SK-N-SH (cell line): Measurements from ENCODE around the gene GJB3. TPM values are rescaled to one million over a fixed set of nuclear protein-coding genes. Genes with fewer than 3 reads are reported as not detected.

Experiments used
- CTCF ChIA-PET: fragments of 300-600, 350-600 bp; formaldehyde crosslinking; extraction: SDS; loops from one replicate; lab custom pipeline; 2021; lab: Yijun Ruan, JAX
- POLR2A ChIA-PET: fragments of 350-600 bp; sonication (Branson Sonifier 250); formaldehyde crosslinking; extraction: SDS; loops from one replicate; lab custom pipeline; 2020; ENCODE audit warnings: antibody characterized with exemption, inconsistent platforms; lab: Yijun Ruan, JAX
- DNase-seq: peaks from one replicate; pipeline ENCODE4 v3.0.0; 2012
- H2AFZ ChIP-seq: fragments of 200-600 bp; sonication (generic); 2 replicates; pipeline ENCODE4 v1.8.1; 2016; ENCODE audit warnings: antibody characterized with exemption, mild to moderate bottlenecking, low read depth
- H3F3A ChIP-seq: fragments of 200-600 bp; sonication (generic); replicated peaks from 2 replicates; pipeline ENCODE3; 2016; ENCODE audit warnings: antibody characterized with exemption, mild to moderate bottlenecking; ENCODE audit not compliant: insufficient read depth
- H3K27ac ChIP-seq, 2 experiments: fragments of 200-500 bp in 1 of 2; fragments of 200-600 bp in 1 of 2; sonication (Bioruptor generic) in 1 of 2; sonication (generic), shearing (Covaris generic) in 1 of 2; 2 replicates each; pipeline versions ENCODE4 v1.5.1 to v1.6.1; 2014 to 2016; ENCODE audit warnings: low read depth in 2 of 2, inconsistent platforms in 1 of 2, low read length in 1 of 2, mild to moderate bottlenecking in 1 of 2, mixed read lengths in 1 of 2
- H3K27me3 ChIP-seq: fragments of 200-600 bp; sonication (generic), shearing (Covaris generic); 2 replicates; pipeline ENCODE4 v1.6.1; 2016; ENCODE audit warnings: mixed run types; ENCODE audit not compliant: insufficient read depth
- H3K36me3 ChIP-seq, 2 experiments: fragments of 200-500 bp in 1 of 2; fragments of 200-600 bp in 1 of 2; sonication (Bioruptor generic) in 1 of 2; sonication (generic) in 1 of 2; replicated peaks in 1 of 2; 2 replicates each; pipeline versions ENCODE3 to v1.5.1; 2014 to 2016; ENCODE audit warnings: low read length in 1 of 2, mild to moderate bottlenecking in 1 of 2; ENCODE audit not compliant: insufficient read depth in 2 of 2, control insufficient read depth in 1 of 2
- H3K4me1 ChIP-seq, 2 experiments: fragments of 200-500 bp in 1 of 2; fragments of 200-600 bp in 1 of 2; sonication (Bioruptor generic) in 1 of 2; sonication (generic), shearing (Covaris generic) in 1 of 2; 2 replicates each; pipeline versions ENCODE4 v1.5.1 to v1.6.1; 2014 to 2016; ENCODE audit warnings: low read depth in 1 of 2, low read length in 1 of 2, mixed run types in 1 of 2; ENCODE audit not compliant: insufficient read depth in 2 of 2, control insufficient read depth in 1 of 2
- H3K4me2 ChIP-seq: fragments of 200-600 bp; sonication (generic), shearing (Covaris generic); 2 replicates; pipeline ENCODE4 v1.6.1; 2017; ENCODE audit warnings: mixed run types
- H3K4me3 ChIP-seq, 2 experiments: fragments of 200-500 bp in 1 of 2; fragments of 200-600 bp in 1 of 2; sonication (Bioruptor generic) in 1 of 2; sonication (generic), shearing (Covaris generic) in 1 of 2; 2 replicates each; pipeline versions ENCODE4 v1.5.1 to v1.8.1; 2014 to 2016; ENCODE audit warnings: low read depth in 2 of 2, inconsistent platforms in 1 of 2, low read length in 1 of 2, mild to moderate bottlenecking in 1 of 2, mixed read lengths in 1 of 2, moderate library complexity in 1 of 2
- H3K79me2 ChIP-seq: fragments of 200-600 bp; sonication (generic); 2 replicates; pipeline ENCODE4 v1.8.1; 2017; ENCODE audit warnings: mild to moderate bottlenecking; ENCODE audit not compliant: insufficient read depth
- H3K9ac ChIP-seq: fragments of 200-600 bp; sonication (generic); 2 replicates; pipeline ENCODE4 v1.6.1; 2017; ENCODE audit warnings: mixed run types
- H3K9me2 ChIP-seq: fragments of 200-600 bp; sonication (generic); 2 replicates; pipeline ENCODE4 v1.6.1; 2017; ENCODE audit warnings: mixed run types
- H3K9me3 ChIP-seq: fragments of 200-600 bp; sonication (generic); 2 replicates; pipeline ENCODE4 v1.6.1; 2017; ENCODE audit warnings: mixed run types, mild to moderate bottlenecking, moderate library complexity
- H4K20me1 ChIP-seq: fragments of 200-600 bp; sonication (generic); 2 replicates; pipeline ENCODE4 v1.6.1; 2017; ENCODE audit warnings: mild to moderate bottlenecking, mixed run types; ENCODE audit not compliant: insufficient read depth
- CHD2 ChIP-seq: fragments of 150-350 bp; IDR thresholded peaks from 2 replicates; pipeline ENCODE4 v1.6.1; 2018; ENCODE audit warnings: low read length; ENCODE audit not compliant: partially characterized antibody
- CTCF ChIP-seq: fragments of 200-600 bp; sonication (generic); IDR thresholded peaks from 2 replicates; pipeline ENCODE4 v1.6.1; 2017; ENCODE audit warnings: antibody characterized with exemption, mild to moderate bottlenecking, moderate library complexity
- EP300 ChIP-seq, 2 experiments: IDR thresholded peaks; 2 replicates each; pipeline versions ENCODE4 v1.4.0 to v1.6.1; 2012; ENCODE audit warnings: borderline replicate concordance in 1 of 2, low read depth in 1 of 2, low read length in 1 of 2
- FOSL2 ChIP-seq: IDR thresholded peaks from 2 replicates; pipeline ENCODE4 v1.4.0; 2012; ENCODE audit warnings: low read depth, mild to moderate bottlenecking, moderate library complexity, borderline replicate concordance
- FOXJ3 ChIP-seq: sonication (generic); formaldehyde crosslinking; IDR thresholded peaks from 2 replicates; pipeline ENCODE4 v1.5.1; 2020; ENCODE audit warnings: mild to moderate bottlenecking, missing genetic modification reagents
- FOXM1 ChIP-seq: IDR thresholded peaks from 2 replicates; pipeline ENCODE4 v1.4.0; 2012; ENCODE audit warnings: low read depth, mild to moderate bottlenecking
- MEF2A ChIP-seq: IDR thresholded peaks from 2 replicates; pipeline ENCODE4 v1.4.0; 2012; ENCODE audit warnings: low read depth, borderline replicate concordance
- MXI1 ChIP-seq: IDR thresholded peaks from 2 replicates; pipeline ENCODE4 v1.6.1; 2012; ENCODE audit warnings: mild to moderate bottlenecking, low read depth, low read length, improper control_type of control experiment
- RAD21 ChIP-seq: IDR thresholded peaks from 2 replicates; pipeline ENCODE4 v1.6.1; 2012; ENCODE audit warnings: mild to moderate bottlenecking, low read length
- RFX5 ChIP-seq: IDR thresholded peaks from 2 replicates; pipeline ENCODE4 v1.6.1; 2012; ENCODE audit warnings: mild to moderate bottlenecking, improper control_type of control experiment, low read length
- RXRA ChIP-seq: IDR thresholded peaks from 2 replicates; pipeline ENCODE4 v1.4.0; 2012; ENCODE audit warnings: low read depth, mild to moderate bottlenecking, borderline replicate concordance
- SIN3A ChIP-seq: IDR thresholded peaks from 2 replicates; pipeline ENCODE4 v1.6.1; 2012; ENCODE audit warnings: low read depth, mild to moderate bottlenecking, low read length, moderate library complexity, borderline replicate concordance
- SMC3 ChIP-seq: IDR thresholded peaks from 2 replicates; pipeline ENCODE4 v1.6.1; 2012; ENCODE audit warnings: low read depth, low read length, improper control_type of control experiment
- TAF1 ChIP-seq: IDR thresholded peaks from 2 replicates; pipeline ENCODE4 v1.6.1; 2012; ENCODE audit warnings: low read depth, mild to moderate bottlenecking, low read length, moderate library complexity, borderline replicate concordance
- TCF12 ChIP-seq: IDR thresholded peaks from 2 replicates; pipeline ENCODE4 v1.4.0; 2012
- YY1 ChIP-seq: IDR thresholded peaks from 2 replicates; pipeline ENCODE4 v1.4.0; 2012; ENCODE audit warnings: low read depth, mild to moderate bottlenecking
- WGBS: methylation state at CpG from one replicate; pipeline ENCODE4 v1.1.6; 2017; ENCODE audit warnings: low lambda C conversion rate; 5-methylcytosine and 5-hydroxymethylcytosine counted together
- polyA plus RNA-seq, 3 experiments: library from polyadenylated mRNA; depleted of rRNA; stranded (reverse); fragments of >200 nt; gene quantifications; 2 replicates each; pipeline ENCODE4 v1.2.3, GENCODE V29; 2012
- TF ChIP-seq, protein P1 (sequence below): fragments of 150-350 bp; IDR thresholded peaks from 2 replicates; pipeline ENCODE4 v1.6.1; 2016; ENCODE audit warnings: mild to moderate bottlenecking, low read depth, low read length

GJB3 gene
- polyA plus RNA-seq, 1 of the 3 experiments (the other 2 are of a cell fraction), result not detected

- H3K4me3 ChIP-seq, result no peak overlapping the region
Observed at GRCh38 chr1:34785875-34786470, 5.0 kb downstream of the GJB3 start.

DNA sequence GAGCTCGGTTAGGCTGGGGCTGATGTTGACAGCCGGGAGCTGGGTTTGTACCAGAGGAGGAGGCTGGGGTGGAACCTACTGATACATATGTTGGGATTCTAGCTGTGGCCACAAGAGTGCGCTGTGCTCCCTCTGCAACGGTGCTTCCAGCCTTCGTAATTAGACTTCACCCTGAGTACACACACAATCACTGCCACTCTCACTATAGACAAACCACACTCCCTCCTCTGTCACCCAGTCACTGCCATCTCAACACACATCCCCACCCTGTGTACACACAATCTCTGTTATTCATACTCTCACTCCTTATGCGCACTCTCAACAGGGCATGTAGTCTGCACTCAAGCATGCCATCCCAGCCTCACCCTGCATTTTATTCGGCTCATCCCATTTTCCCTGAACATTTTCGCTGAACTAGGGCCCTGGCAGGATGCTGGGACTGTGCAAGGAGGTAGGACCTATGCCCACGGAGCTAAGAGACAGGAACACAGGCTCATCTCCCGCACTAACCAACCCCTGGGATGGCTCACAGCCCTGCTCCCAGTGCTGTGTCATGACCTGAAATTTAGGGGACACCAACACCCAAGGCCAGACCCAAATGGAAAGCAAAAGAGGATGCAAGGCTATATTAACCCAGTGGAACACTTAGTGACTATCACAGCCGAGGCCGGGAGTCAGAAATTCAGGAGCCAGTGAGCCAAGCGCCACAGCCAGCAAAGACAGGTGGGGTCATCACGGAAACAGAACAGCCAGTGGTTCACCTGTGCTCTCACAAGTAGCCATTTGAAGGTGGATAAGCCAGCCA lies 5.7 kb downstream of the GJB3 start:
- H3K9me3 ChIP-seq, result no peaks in the 10 kb centered on the region
- peak; percentile 86 for DNase-seq
- no peak overlapping the region for H3K9ac ChIP-seq
- H2AFZ ChIP-seq, result no peak overlapping the region
- peaks cover 10% of the 10 kb centered on the region for H3K27me3 ChIP-seq
- H3K79me2 ChIP-seq, result no peaks in the 10 kb centered on the region
- peaks cover 0 to 2% of the 10 kb centered on the region in 2 experiments; a peak in 1 of 4 replicates for H3K4me1 ChIP-seq
- H3K27ac ChIP-seq, result no peak overlapping the region
- H3F3A ChIP-seq, result no peaks in the 10 kb centered on the region
- ChIA-PET CTCF (interaction anchor here (0.6 to 8.2 kb wide), 35 partner anchors 10 to 623 kb away, joined by 3 to 170 read pairs (median 4); partner anchors contain the start of genes SMIM12 and TMEM35B), POLR2A (interaction anchor here (0.6 to 1.1 kb wide), 2 partner anchors 66 to 406 kb away, joined by 3 to 4 read pairs; partner anchors contain the start of gene SFPQ)
- WGBS, result 41% methylated on average over 14 of the region's 14 CpGs
- H3K4me2 ChIP-seq, result no peak overlapping the region
- no peaks in the 10 kb centered on the region for H3K36me3 ChIP-seq
- H4K20me1 ChIP-seq, result no peaks in the 10 kb centered on the region
- TF ChIP-seq SIN3A (no peak), FOXJ3 (CRISPR knock-in tag) (no peak), SMC3 (peak; percentile 93), YY1 (no peak), EP300 (IDR thresholded peaks at IDR 0.05; ENCODE audit: borderline replicate concordance in 1 of 2, low read depth in 1 of 2, low read length in 1 of 2) (no peak), RFX5 (no peak), RAD21 (peak; percentile 95), CTCF (peak; percentile 80), FOSL2 (no peak), FOXM1 (no peak), MXI1 (0 out of 2 replicates have a peak, but pooled peaks have one; percentile 16)
- no peak overlapping the region for H3K4me3 ChIP-seq
- no peaks in the 10 kb centered on the region for H3K9me2 ChIP-seq

More at GRCh38 chr1:34785875-34786470, 5.0 kb downstream of the GJB3 start:
- CTCF ChIA-PET, result interaction anchor here (0.6 to 8.2 kb wide), 33 partner anchors 10 to 622 kb away, joined by 3 to 170 read pairs (median 4); partner anchors contain the start of genes SMIM12 and TMEM35B
- H3K79me2 ChIP-seq, result no peaks in the 10 kb centered on the region
- no peaks in the 10 kb centered on the region for H3F3A ChIP-seq
- no peak overlapping the region for H3K4me2 ChIP-seq
- H3K9ac ChIP-seq, result no peak overlapping the region
- no peak overlapping the region for H2AFZ ChIP-seq
- H3K27me3 ChIP-seq, result peaks cover 17% of the 10 kb centered on the region
- no peak for DNase-seq
- POLR2A ChIA-PET, result interaction anchor here (0.6 to 1.1 kb wide), 2 partner anchors 67 to 407 kb away, joined by 3 to 4 read pairs; partner anchors contain the start of gene SFPQ
- WGBS, result 25% methylated on average over 4 of the region's 4 CpGs
- no peaks in the 10 kb centered on the region for H3K36me3 ChIP-seq
- H3K27ac ChIP-seq, result no peak overlapping the region
- TF ChIP-seq MEF2A (no peak), MXI1 (no peak), RXRA (no peak), RFX5 (no peak), FOXM1 (no peak), CHD2 (no peak), TAF1 (no peak), RAD21 (no peak), TCF12 (no peak)
- TF ChIP-seq, protein P1, sequence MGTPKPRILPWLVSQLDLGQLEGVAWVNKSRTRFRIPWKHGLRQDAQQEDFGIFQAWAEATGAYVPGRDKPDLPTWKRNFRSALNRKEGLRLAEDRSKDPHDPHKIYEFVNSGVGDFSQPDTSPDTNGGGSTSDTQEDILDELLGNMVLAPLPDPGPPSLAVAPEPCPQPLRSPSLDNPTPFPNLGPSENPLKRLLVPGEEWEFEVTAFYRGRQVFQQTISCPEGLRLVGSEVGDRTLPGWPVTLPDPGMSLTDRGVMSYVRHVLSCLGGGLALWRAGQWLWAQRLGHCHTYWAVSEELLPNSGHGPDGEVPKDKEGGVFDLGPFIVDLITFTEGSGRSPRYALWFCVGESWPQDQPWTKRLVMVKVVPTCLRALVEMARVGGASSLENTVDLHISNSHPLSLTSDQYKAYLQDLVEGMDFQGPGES, result no peak
- no peaks in the 10 kb centered on the region for H3K9me3 ChIP-seq
- H3K9me2 ChIP-seq, result no peaks in the 10 kb centered on the region
- peaks cover 0 to 6% of the 10 kb centered on the region in 2 experiments; a peak in 1 of 4 replicates for H3K4me1 ChIP-seq
- no peaks in the 10 kb centered on the region for H4K20me1 ChIP-seq
